GM12878 (cell line): ENCODE measurements around the gene RRH. TPM values are rescaled to one million over a fixed set of nuclear protein-coding genes. Genes with fewer than 3 reads are reported as not detected.

ENCODE experiments used
- ATAC-seq: fragments of 200-7000 bp; cut with Tn5 transposase; 3 replicates; pipeline ENCODE4 v1.9.1; 2020; ENCODE audit warnings: mild to moderate bottlenecking, moderate library complexity
- BruUV-seq: library from RNA; stranded (reverse); fragments of 400-500 nt; replicated peaks from 2 replicates; lab custom pipeline; 2021; lab: Mats Ljungman, UMichigan
- CTCF ChIA-PET: fragments of 300-600 bp; sonication (Branson Sonifier 250); formaldehyde crosslinking; extraction: SDS; loops from one replicate; lab custom pipeline; 2021; ENCODE audit warnings: inconsistent platforms; lab: Yijun Ruan, JAX
- POLR2A ChIA-PET: fragments of 350-600 bp; formaldehyde crosslinking; extraction: SDS; loops from one replicate; lab custom pipeline; 2021; ENCODE audit warnings: inconsistent platforms; lab: Charles Lee
- RAD21 ChIA-PET: fragments of 300-600 bp; sonication (Branson Sonifier 250); formaldehyde crosslinking; loops from one replicate; lab custom pipeline; 2023; ENCODE audit warnings: antibody characterized with exemption; ENCODE audit not compliant: unreplicated experiment; lab: Charles Lee
- SMC1A ChIA-PET: fragments of 300-600 bp; sonication (Branson Sonifier 250); formaldehyde crosslinking; loops from one replicate; lab custom pipeline; 2023; ENCODE audit not compliant: unreplicated experiment, uncharacterized antibody; lab: Charles Lee
- DNase-seq: peaks from one replicate; pipeline ENCODE4 v3.0.0-alpha.2; 2011; ENCODE audit warnings: low read depth, low spot score
- FAIRE-seq: peaks from 3 replicates; lab custom pipeline; 2011; peaks lifted over from hg19 to GRCh38; lab: Jason Lieb, UNC
- H2AFZ ChIP-seq: 2 replicates; pipeline ENCODE4 v1.6.0; 2011; ENCODE audit warnings: low read depth, low read length, control low read depth; ENCODE audit not compliant: control insufficient read depth
- H3K27ac ChIP-seq: 2 replicates; pipeline ENCODE4 v1.5.1; 2011; ENCODE audit warnings: control low read depth; ENCODE audit not compliant: control insufficient read depth, insufficient read depth
- H3K27me3 ChIP-seq, 2 experiments: replicated peaks in 1 of 2; 2 replicates each; pipeline versions ENCODE4 v1.6.0 to v1.6.1; 2011; ENCODE audit warnings: low read length in 1 of 2; ENCODE audit not compliant: control insufficient read depth in 2 of 2, insufficient read depth in 2 of 2
- H3K36me3 ChIP-seq, 2 experiments: 2 replicates each; pipeline ENCODE4 v1.5.1; 2011; ENCODE audit warnings: low read length in 1 of 2; ENCODE audit not compliant: control insufficient read depth in 2 of 2, insufficient read depth in 2 of 2
- H3K4me1 ChIP-seq: 2 replicates; pipeline ENCODE4 v1.6.1; 2011; ENCODE audit warnings: mild to moderate bottlenecking, low read length, moderate library complexity, mixed read lengths; ENCODE audit not compliant: control insufficient read depth, insufficient read depth
- H3K4me2 ChIP-seq: 2 replicates; pipeline ENCODE4 v1.6.0; 2011; ENCODE audit warnings: control low read depth; ENCODE audit not compliant: control insufficient read depth, insufficient read depth
- H3K4me3 ChIP-seq: fragments of 200-600 bp; sonication (generic); 2 replicates; pipeline ENCODE4 v1.5.1; 2016
- H3K79me2 ChIP-seq: 2 replicates; pipeline ENCODE4 v1.6.0; 2011; ENCODE audit warnings: low read length; ENCODE audit not compliant: control insufficient read depth, insufficient read depth
- H3K9ac ChIP-seq: 2 replicates; pipeline ENCODE4 v1.8.0; 2011; ENCODE audit warnings: low read length, control low read depth, mixed read lengths; ENCODE audit not compliant: control insufficient read depth, insufficient read depth
- H3K9me3 ChIP-seq: replicated peaks from 3 replicates; pipeline ENCODE4 v1.5.1; 2011; ENCODE audit warnings: mild to moderate bottlenecking, low read length; ENCODE audit not compliant: control insufficient read depth, insufficient read depth
- H4K20me1 ChIP-seq: 2 replicates; pipeline ENCODE4 v1.6.0; 2011; ENCODE audit not compliant: control insufficient read depth, insufficient read depth
- CBX5 ChIP-seq: sonication (generic); IDR thresholded peaks from 2 replicates; pipeline ENCODE4 v1.6.1; 2016; ENCODE audit warnings: low read depth, moderate library complexity, mild to moderate bottlenecking, inconsistent platforms
- IRF5 ChIP-seq: fragments of 450-650 bp; IDR thresholded peaks from 2 replicates; pipeline ENCODE4 v1.6.1; 2017; ENCODE audit warnings: borderline replicate concordance
- MTA2 ChIP-seq: fragments of 450-650 bp; IDR thresholded peaks from 2 replicates; pipeline ENCODE4 v1.6.1; 2016; ENCODE audit warnings: low read depth, mild to moderate bottlenecking, moderate library complexity
- MTA3 ChIP-seq: IDR thresholded peaks from 2 replicates; pipeline ENCODE4 v1.6.1; 2012; ENCODE audit warnings: low read length, inconsistent platforms, borderline replicate concordance
- NFIC ChIP-seq: IDR thresholded peaks from 2 replicates; pipeline ENCODE4 v1.6.1; 2012; ENCODE audit warnings: low read depth, mild to moderate bottlenecking, inconsistent platforms, low read length, moderate library complexity
- NFXL1 ChIP-seq: fragments of 450-650 bp; IDR thresholded peaks from 2 replicates; pipeline ENCODE4 v1.6.1; 2017; ENCODE audit warnings: antibody characterized with exemption, mild to moderate bottlenecking, borderline replicate concordance
- PAX8 ChIP-seq: fragments of 450-650 bp; IDR thresholded peaks from 2 replicates; pipeline ENCODE4 v1.6.1; 2017; ENCODE audit warnings: mild to moderate bottlenecking, moderate library complexity
- PBX3 ChIP-seq: IDR thresholded peaks from 2 replicates; pipeline ENCODE4 v1.6.1; 2011; ENCODE audit warnings: mild to moderate bottlenecking, low read depth, low read length, moderate library complexity; ENCODE audit not compliant: insufficient replicate concordance
- POLR2AphosphoS2 ChIP-seq: IDR thresholded peaks from 2 replicates; pipeline ENCODE4 v1.6.1; 2011; ENCODE audit warnings: low read depth, mild to moderate bottlenecking, low read length, improper control_type of control experiment, moderate library complexity
- RAD51 ChIP-seq: fragments of 450-650 bp; IDR thresholded peaks from 2 replicates; pipeline ENCODE4 v1.6.1; 2016; ENCODE audit warnings: moderate library complexity, mild to moderate bottlenecking, inconsistent platforms
- RELA ChIP-seq: fragments of 450-650 bp; IDR thresholded peaks from 2 replicates; pipeline ENCODE4 v1.8.0; 2014; ENCODE audit warnings: borderline replicate concordance; ENCODE audit not compliant: partially characterized antibody
- RELB ChIP-seq: fragments of 450-650 bp; IDR thresholded peaks from 2 replicates; pipeline ENCODE4 v1.6.1; 2017; ENCODE audit warnings: low read depth, mild to moderate bottlenecking, moderate library complexity
- SIN3A ChIP-seq: IDR thresholded peaks from 2 replicates; pipeline ENCODE4 v1.6.1; 2012; ENCODE audit warnings: low read depth, low read length, improper control_type of control experiment
- TAF1 ChIP-seq: IDR thresholded peaks from 2 replicates; pipeline ENCODE4 v1.6.1; 2011; ENCODE audit warnings: mild to moderate bottlenecking, low read depth, low read length, borderline replicate concordance
- TBL1XR1 ChIP-seq: IDR thresholded peaks from 2 replicates; pipeline ENCODE4 v1.6.1; 2012; ENCODE audit warnings: low read depth, low read length, improper control_type of control experiment
- TCF3 ChIP-seq: IDR thresholded peaks from 2 replicates; pipeline ENCODE4 v1.6.1; 2012; ENCODE audit warnings: low read depth, mild to moderate bottlenecking, low read length, borderline replicate concordance; ENCODE audit not compliant: insufficient read depth
- USF1 ChIP-seq: IDR thresholded peaks from 2 replicates; pipeline ENCODE4 v1.6.1; 2011; ENCODE audit warnings: borderline replicate concordance, low read depth, mild to moderate bottlenecking, moderate library complexity, mixed read lengths, low read length; ENCODE audit not compliant: insufficient read depth; ENCODE audit errors: extremely low read length
- ZNF207 ChIP-seq: fragments of 450-650 bp; IDR thresholded peaks from 2 replicates; pipeline ENCODE4 v1.6.1; 2014; ENCODE audit warnings: antibody characterized with exemption, mild to moderate bottlenecking, borderline replicate concordance
- ZNF384 ChIP-seq: IDR thresholded peaks from 2 replicates; pipeline ENCODE4 v1.6.1; 2012; ENCODE audit warnings: low read depth, mild to moderate bottlenecking, low read length, improper control_type of control experiment, borderline replicate concordance
- WGBS: methylation state at CpG from one replicate; pipeline ENCODE4 v1.1.6; 2016; ENCODE audit warnings: low lambda C conversion rate; ENCODE audit not compliant: insufficient replicate concordance, insufficient coverage; ENCODE audit errors: missing lambda C conversion rate; 5-methylcytosine and 5-hydroxymethylcytosine counted together
- in situ Hi-C: fragments of 300-500 bp; cut with MboI; formaldehyde crosslinking; loops from 9 replicates; pipeline ENCODE4 v1.14.3; 2018; ENCODE audit warnings: mixed read lengths
- intact Hi-C: fragments of 100-400 bp; cut with micrococcal nuclease; formaldehyde crosslinking; loops from one replicate; pipeline ENCODE4 v1.14.2; 2022; ENCODE audit not compliant: unreplicated experiment
- polyA plus RNA-seq, 11 experiments: library from polyadenylated mRNA; depleted of rRNA in 4 of 11; unstranded in 6 of 11; stranded (reverse) in 5 of 11; fragments of >200 nt; fragmentation: Nextera tagmentation in 4 of 11; fragmentation: Illumina TruSeq in 1 of 11; extraction: Ambion mirVana in 4 of 11; extraction: Trizol in 1 of 11; gene quantifications; 1 replicate in 1 of 11; 2 replicates in 10 of 11; pipeline versions ENCODE4 v1.2.1 to v1.2.3, GENCODE V29; 2011 to 2016; ENCODE audit warnings: inconsistent platforms in 2 of 11, missing spikeins in 2 of 11, low read depth in 1 of 11
- total RNA-seq, 4 experiments: library from RNA; depleted of rRNA in 3 of 4; stranded (reverse); fragments of >200 nt in 3 of 4; fragmentation: Illumina TruSeq in 1 of 4; extraction: Trizol in 1 of 4; gene quantifications; 2 replicates each; pipeline versions ENCODE4 v1.2.1 to v1.2.3, GENCODE V29; 2013 to 2021

RRH gene
- total and polyA plus RNA-seq, 10 of the 15 experiments (the other 5 are each of a cell fraction or from before 2014, with no cell fraction given), result 0.06 to 0.24 (median 0.12) TPM; not detected in 6

- FAIRE-seq, result no peak
- H3K4me3 ChIP-seq, result no peak overlapping the region
- in situ Hi-C loops (no loop called here), intact Hi-C loops (loop anchor here (5.0 to 10.0 kb wide), 3 partner anchors 174 to 377 kb away; partner anchors contain the start of genes ELOVL6 and MCUB)
- H3K27ac ChIP-seq, result no peak overlapping the region
- no peaks in the 10 kb centered on the region for H3K9me3 ChIP-seq
- 95% methylated on average over 4 of the region's 4 CpGs for WGBS
- BruUV-seq, result no TSS peak
- H2AFZ ChIP-seq, result no peak overlapping the region
- H3K27me3 ChIP-seq, result no peaks in the 10 kb centered on the region
- SMC1A ChIA-PET, result interaction anchor here (1.3 kb wide), 1 partner anchor 118 kb away, joined by 3 read pairs; no protein-coding TSS in a partner anchor
- POLR2A ChIA-PET, result no interaction called here
- H3K9ac ChIP-seq, result no peak overlapping the region
- no peak for DNase-seq
- no peak for ATAC-seq
- no peaks in the 10 kb centered on the region for H4K20me1 ChIP-seq
- H3K79me2 ChIP-seq, result peaks cover 27% of the 10 kb centered on the region
- TF ChIP-seq MTA2 (no peak), IRF5 (no peak), PBX3 (no peak), TCF3 (no peak), TBL1XR1 (no peak), RELB (no peak), TAF1 (no peak), RAD51 (no peak), CBX5 (no peak), ZNF207 (no peak), NFXL1 (no peak), POLR2AphosphoS2 (no peak), USF1 (no peak), MTA3 (no peak), ZNF384 (no peak), NFIC (no peak), PAX8 (no peak), SIN3A (no peak), RELA (no peak)
- peaks cover 0 to 2% of the 10 kb centered on the region in 2 experiments; a peak in 3 of 4 replicates for H3K36me3 ChIP-seq
- H3K4me1 ChIP-seq, result no peaks in the 10 kb centered on the region
- CTCF ChIA-PET, result interaction anchor here (1.7 kb wide), 1 partner anchor 14 kb away, joined by 5 read pairs; no protein-coding TSS in a partner anchor
- RAD21 ChIA-PET, result no interaction called here
- no peak overlapping the region for H3K4me2 ChIP-seq
Measured at GRCh38 chr4:109818268-109818667, 9.5 kb upstream of the RRH start.
